Neural progenitor cell (in vitro differentiated cells): Measurements from ENCODE around the gene HYAL2. TPM values are rescaled to one million over a fixed set of nuclear protein-coding genes. Genes with fewer than 3 reads are reported as not detected.
A peak's percentile ranks its signal among the peaks of the same experiment; 100 is the strongest.

Source experiments
- DNase-seq: peaks from one replicate; pipeline ENCODE4 v3.0.0-alpha.2; 2016; ENCODE audit warnings: low spot score
- H2AFZ ChIP-seq: fragments of 200-600 bp; sonication (generic); replicated peaks from 2 replicates; pipeline ENCODE4 v1.6.1; 2016; ENCODE audit warnings: antibody characterized with exemption
- H3F3A ChIP-seq: fragments of 200-600 bp; sonication (generic); 2 replicates; pipeline ENCODE4 v1.6.1; 2016; ENCODE audit warnings: antibody characterized with exemption, low read depth
- H3K27ac ChIP-seq: fragments of 200-600 bp; sonication (generic); 2 replicates; pipeline ENCODE4 v1.5.1; 2016; ENCODE audit warnings: mild to moderate bottlenecking
- H3K27me3 ChIP-seq: fragments of 200-600 bp; sonication (generic); 2 replicates; pipeline ENCODE4 v1.6.1; 2016; ENCODE audit warnings: mild to moderate bottlenecking, moderate library complexity
- H3K36me3 ChIP-seq: fragments of 200-600 bp; sonication (generic); 2 replicates; pipeline ENCODE4 v1.5.1; 2016
- H3K4me1 ChIP-seq: fragments of 200-600 bp; sonication (generic); 2 replicates; pipeline ENCODE4 v1.6.1; 2016; ENCODE audit warnings: mixed run types
- H3K4me2 ChIP-seq: fragments of 200-600 bp; sonication (generic); 2 replicates; pipeline ENCODE4 v1.6.1; 2016
- H3K4me3 ChIP-seq: fragments of 200-600 bp; sonication (generic); 2 replicates; pipeline ENCODE4 v1.5.1; 2016
- H3K79me2 ChIP-seq: fragments of 200-600 bp; sonication (generic); 2 replicates; pipeline ENCODE4 v1.6.1; 2016; ENCODE audit warnings: low read depth
- H3K9ac ChIP-seq: fragments of 200-600 bp; sonication (generic); 2 replicates; pipeline ENCODE4 v1.6.1; 2016
- H3K9me3 ChIP-seq: fragments of 200-600 bp; sonication (generic); 2 replicates; pipeline ENCODE4 v1.5.1; 2016; ENCODE audit warnings: low read depth
- H4K20me1 ChIP-seq: fragments of 200-600 bp; sonication (generic); 2 replicates; pipeline ENCODE4 v1.6.1; 2016; ENCODE audit warnings: low read depth
- H3K27ac Mint-ChIP-seq: 3 replicates; pipeline ENCODE4 v1.8.0; 2021; ENCODE audit warnings: mixed read lengths
- H3K27me3 Mint-ChIP-seq: 2 replicates; pipeline ENCODE4 v1.8.0; 2022; ENCODE audit warnings: low read depth, mild to moderate bottlenecking, inconsistent platforms, moderate library complexity, mixed read lengths; ENCODE audit not compliant: insufficient read depth
- H3K36me3 Mint-ChIP-seq: 3 replicates; pipeline ENCODE4 v1.8.0; 2021; ENCODE audit warnings: mixed read lengths
- H3K4me1 Mint-ChIP-seq: 3 replicates; pipeline ENCODE4 v1.8.0; 2021; ENCODE audit warnings: mixed read lengths
- H3K4me3 Mint-ChIP-seq: 3 replicates; pipeline ENCODE4 v1.8.0; 2021; ENCODE audit warnings: mild to moderate bottlenecking, moderate library complexity, mixed read lengths
- H3K9me3 Mint-ChIP-seq: 3 replicates; pipeline ENCODE4 v1.8.0; 2020; ENCODE audit warnings: mixed read lengths
- EZH2 ChIP-seq: fragments of 200-600 bp; sonication (generic); IDR thresholded peaks from 2 replicates; pipeline ENCODE4 v1.6.1; 2017; ENCODE audit warnings: antibody characterized with exemption, mild to moderate bottlenecking, moderate library complexity
- EZH2phosphoT487 ChIP-seq: fragments of 200-600 bp; sonication (generic); IDR thresholded peaks from 2 replicates; pipeline ENCODE4 v1.6.1; 2017; ENCODE audit warnings: antibody characterized with exemption
- total RNA-seq: library from RNA; depleted of rRNA; stranded (reverse); fragments of >200 nt; gene quantifications from 2 replicates; pipeline ENCODE4 v1.2.3, GENCODE V29; 2015; ENCODE audit warnings: low replicate concordance
- TF ChIP-seq, protein P1 (sequence below): fragments of 200-600 bp; sonication (generic); IDR thresholded peaks from 2 replicates; pipeline ENCODE4 v1.5.1; 2017; ENCODE audit warnings: antibody characterized with exemption, mild to moderate bottlenecking

The HYAL2 gene
- total RNA-seq, 1 donor from 2014 or later: 38.9 TPM

- H3K79me2 ChIP-seq: no peaks in the 10 kb centered on the region
- H3K9me3 ChIP-seq: no peaks in the 10 kb centered on the region
- H3K4me1 ChIP-seq: peaks cover 13% of the 10 kb centered on the region
- Mint-ChIP-seq H3K9me3 (no peaks in the 10 kb centered on the region), H3K4me3 (peak overlapping the region; percentile 96), H3K36me3 (peaks cover 1% of the 10 kb centered on the region), H3K4me1 (peaks cover 25% of the 10 kb centered on the region), H3K27me3 (peaks cover 8% of the 10 kb centered on the region), H3K27ac (no peak overlapping the region)
- peaks cover 5% of the 10 kb centered on the region for H3F3A ChIP-seq
- H3K9ac ChIP-seq: no peak overlapping the region
- peak overlapping the region; percentile 85 for H3K4me2 ChIP-seq
- no peak overlapping the region for H3K27ac ChIP-seq
- H3K27me3 ChIP-seq: no peaks in the 10 kb centered on the region
- H3K36me3 ChIP-seq: no peaks in the 10 kb centered on the region
- peak overlapping the region; percentile 91 for H3K4me3 ChIP-seq
- no peak for DNase-seq
- H4K20me1 ChIP-seq: peaks cover 6% of the 10 kb centered on the region
- TF ChIP-seq EZH2phosphoT487 (no peak), EZH2 (no peak)
- TF ChIP-seq, protein P1, sequence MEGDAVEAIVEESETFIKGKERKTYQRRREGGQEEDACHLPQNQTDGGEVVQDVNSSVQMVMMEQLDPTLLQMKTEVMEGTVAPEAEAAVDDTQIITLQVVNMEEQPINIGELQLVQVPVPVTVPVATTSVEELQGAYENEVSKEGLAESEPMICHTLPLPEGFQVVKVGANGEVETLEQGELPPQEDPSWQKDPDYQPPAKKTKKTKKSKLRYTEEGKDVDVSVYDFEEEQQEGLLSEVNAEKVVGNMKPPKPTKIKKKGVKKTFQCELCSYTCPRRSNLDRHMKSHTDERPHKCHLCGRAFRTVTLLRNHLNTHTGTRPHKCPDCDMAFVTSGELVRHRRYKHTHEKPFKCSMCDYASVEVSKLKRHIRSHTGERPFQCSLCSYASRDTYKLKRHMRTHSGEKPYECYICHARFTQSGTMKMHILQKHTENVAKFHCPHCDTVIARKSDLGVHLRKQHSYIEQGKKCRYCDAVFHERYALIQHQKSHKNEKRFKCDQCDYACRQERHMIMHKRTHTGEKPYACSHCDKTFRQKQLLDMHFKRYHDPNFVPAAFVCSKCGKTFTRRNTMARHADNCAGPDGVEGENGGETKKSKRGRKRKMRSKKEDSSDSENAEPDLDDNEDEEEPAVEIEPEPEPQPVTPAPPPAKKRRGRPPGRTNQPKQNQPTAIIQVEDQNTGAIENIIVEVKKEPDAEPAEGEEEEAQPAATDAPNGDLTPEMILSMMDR: no peak
- peak overlapping the region; percentile 75 for H2AFZ ChIP-seq
Observed at GRCh38 chr3:50299638-50299928, 23.0 kb downstream of the HYAL2 start.

- Histone ChIP-seq H3K4me3 (peak within 1 kb of the TSS; percentile 91), H4K20me1 (peaks cover 6% of the 10 kb centered on the region), H2AFZ (peak within 1 kb of the TSS; percentile 75), H3K4me2 (peak within 1 kb of the TSS; percentile 99), H3K4me1 (peaks cover 13% of the 10 kb centered on the region), H3K27me3 (no peaks in the 10 kb centered on the region), H3K27ac (no peak within 1 kb of the TSS), H3K79me2 (no peaks in the 10 kb centered on the region), H3F3A (peaks cover 5% of the 10 kb centered on the region), H3K9ac (peak within 1 kb of the TSS; percentile 45), H3K9me3 (no peaks in the 10 kb centered on the region), H3K36me3 (no peaks in the 10 kb centered on the region)
- peak within 1 kb of the TSS; percentile 96 for H3K4me3 Mint-ChIP-seq
- peaks cover 1% of the 10 kb centered on the region for H3K36me3 Mint-ChIP-seq
- peak; percentile 99 for DNase-seq
- H3K9me3 Mint-ChIP-seq: no peaks in the 10 kb centered on the region
- H3K4me1 Mint-ChIP-seq: peaks cover 25% of the 10 kb centered on the region
- TF ChIP-seq, protein P1: peak; percentile 22
- TF ChIP-seq EZH2: no peak
- H3K27ac Mint-ChIP-seq: peak within 1 kb of the TSS; percentile 91
- H3K27me3 Mint-ChIP-seq: peaks cover 7% of the 10 kb centered on the region
Observed at GRCh38 chr3:50298836-50299637, 23.5 kb downstream of the HYAL2 start, which contains the start of the genes HYAL3 and NAA80. TSS of gene HYAL3 (minus strand) at chr3:50299405. CDS start at chr3:50295602, 3,803 bp downstream. TSS of gene NAA80 (minus strand) at chr3:50299405. CDS start at chr3:50297463, 1,942 bp downstream.

DNA sequence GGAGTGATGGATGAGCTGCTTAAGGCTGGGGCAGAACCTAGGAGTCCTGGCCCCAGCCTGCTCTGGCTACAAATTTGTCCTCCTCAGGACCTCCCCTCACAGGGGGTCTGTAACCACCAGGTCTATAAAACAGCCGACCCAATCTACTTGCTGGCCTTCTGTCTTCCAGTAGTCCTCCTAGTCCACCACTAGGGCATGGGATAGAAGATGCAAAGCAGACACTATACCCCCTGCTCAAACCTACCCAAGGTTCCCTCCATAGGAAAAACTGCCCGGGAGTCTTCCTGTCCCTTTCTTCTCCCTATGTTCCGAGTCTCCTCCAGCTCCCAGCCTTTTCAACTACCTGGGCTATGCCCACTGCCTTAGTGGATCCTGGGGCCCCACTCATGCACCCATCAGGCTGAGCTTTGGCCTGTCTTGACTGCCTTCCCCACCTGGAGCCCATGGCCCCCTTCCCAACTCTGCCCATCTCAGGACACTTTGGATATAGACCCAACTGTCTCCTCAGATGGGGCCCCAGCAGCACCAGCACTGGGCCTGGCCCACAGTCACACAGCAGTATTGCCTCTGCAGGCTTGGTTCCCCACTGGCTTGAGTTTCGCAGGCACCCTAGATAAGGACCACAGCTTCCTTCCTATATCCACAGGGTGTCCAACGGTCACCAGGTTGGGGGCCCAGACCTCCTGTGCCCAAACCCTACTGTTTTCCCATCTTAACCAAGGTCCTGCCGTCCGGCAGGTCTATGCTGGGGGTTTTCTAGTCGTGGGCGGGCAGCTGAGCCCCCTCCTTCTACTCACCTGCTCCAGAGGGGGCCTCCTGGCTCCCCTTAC is 24.4 kb downstream of the HYAL2 start:
- H3K27ac ChIP-seq: no peak overlapping the region
- H3K9me3 ChIP-seq: no peaks in the 10 kb centered on the region
- no peak for TF ChIP-seq EZH2
- TF ChIP-seq, protein P1: peak; percentile 16
- no peak for TF ChIP-seq EZH2phosphoT487
- H3K4me3 ChIP-seq: peak overlapping the region; percentile 91
- peak overlapping the region; percentile 99 for H3K4me2 ChIP-seq
- H3K9ac ChIP-seq: peak overlapping the region; percentile 45
- H3F3A ChIP-seq: no peaks in the 10 kb centered on the region
- Mint-ChIP-seq H3K4me1 (peaks cover 25% of the 10 kb centered on the region), H3K9me3 (no peaks in the 10 kb centered on the region), H3K4me3 (peak overlapping the region; percentile 96), H3K27ac (no peak overlapping the region), H3K36me3 (peaks cover 1% of the 10 kb centered on the region), H3K27me3 (peaks cover 9% of the 10 kb centered on the region)
- H3K36me3 ChIP-seq: no peaks in the 10 kb centered on the region
- peak; percentile 13 for DNase-seq
- H3K79me2 ChIP-seq: no peaks in the 10 kb centered on the region
- H3K27me3 ChIP-seq: no peaks in the 10 kb centered on the region
- H3K4me1 ChIP-seq: peaks cover 7% of the 10 kb centered on the region
- H2AFZ ChIP-seq: no peak overlapping the region
- H4K20me1 ChIP-seq: peaks cover 6% of the 10 kb centered on the region
